Measurements from ENCODE around the gene SRA1.
"Not testable (repeated sequence)": the region's sequence is repeated elsewhere in the genome, so short reads cannot be mapped to it uniquely, and the experiment has no call there.

DNA sequence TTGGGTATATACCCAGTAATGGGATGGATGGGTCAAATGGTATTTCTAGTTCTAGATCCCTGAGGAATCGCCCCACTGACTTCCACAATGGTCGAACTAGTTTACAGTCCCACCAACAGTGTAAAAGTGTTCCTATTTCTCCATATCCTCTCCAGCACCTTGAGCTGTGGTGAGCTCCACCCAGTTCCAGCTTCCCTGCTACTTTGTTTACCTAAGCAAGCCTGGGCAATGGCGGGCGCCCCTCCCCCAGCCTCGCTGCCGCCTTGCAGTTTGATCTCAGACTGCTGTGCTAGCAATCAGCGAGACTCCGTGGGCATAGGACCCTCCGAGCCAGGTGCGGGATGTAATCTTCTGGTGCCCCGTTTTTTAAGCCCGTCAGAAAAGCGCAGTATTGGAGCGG is 35.8 kb upstream of the SRA1 start:
- not testable (repeated sequence) for TF ChIP-seq ZNF423 (CRISPR knock-in tag; IDR thresholded peaks at IDR 0.05); ZNF671 (CRISPR knock-in tag; IDR thresholded peaks at IDR 0.05); GABPB1 (CRISPR knock-in tag; IDR thresholded peaks at IDR 0.05); OVOL2 (CRISPR knock-in tag; IDR thresholded peaks at IDR 0.05; ENCODE audit: borderline replicate concordance); TEAD4 (CRISPR knock-in tag; IDR thresholded peaks at IDR 0.05); CREM (CRISPR knock-in tag; IDR thresholded peaks at IDR 0.05)
- TF ChIP-seq, protein P1, sequence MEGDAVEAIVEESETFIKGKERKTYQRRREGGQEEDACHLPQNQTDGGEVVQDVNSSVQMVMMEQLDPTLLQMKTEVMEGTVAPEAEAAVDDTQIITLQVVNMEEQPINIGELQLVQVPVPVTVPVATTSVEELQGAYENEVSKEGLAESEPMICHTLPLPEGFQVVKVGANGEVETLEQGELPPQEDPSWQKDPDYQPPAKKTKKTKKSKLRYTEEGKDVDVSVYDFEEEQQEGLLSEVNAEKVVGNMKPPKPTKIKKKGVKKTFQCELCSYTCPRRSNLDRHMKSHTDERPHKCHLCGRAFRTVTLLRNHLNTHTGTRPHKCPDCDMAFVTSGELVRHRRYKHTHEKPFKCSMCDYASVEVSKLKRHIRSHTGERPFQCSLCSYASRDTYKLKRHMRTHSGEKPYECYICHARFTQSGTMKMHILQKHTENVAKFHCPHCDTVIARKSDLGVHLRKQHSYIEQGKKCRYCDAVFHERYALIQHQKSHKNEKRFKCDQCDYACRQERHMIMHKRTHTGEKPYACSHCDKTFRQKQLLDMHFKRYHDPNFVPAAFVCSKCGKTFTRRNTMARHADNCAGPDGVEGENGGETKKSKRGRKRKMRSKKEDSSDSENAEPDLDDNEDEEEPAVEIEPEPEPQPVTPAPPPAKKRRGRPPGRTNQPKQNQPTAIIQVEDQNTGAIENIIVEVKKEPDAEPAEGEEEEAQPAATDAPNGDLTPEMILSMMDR (IDR thresholded peaks at IDR 0.05): not testable (repeated sequence)
- TF ChIP-seq, protein P2, sequence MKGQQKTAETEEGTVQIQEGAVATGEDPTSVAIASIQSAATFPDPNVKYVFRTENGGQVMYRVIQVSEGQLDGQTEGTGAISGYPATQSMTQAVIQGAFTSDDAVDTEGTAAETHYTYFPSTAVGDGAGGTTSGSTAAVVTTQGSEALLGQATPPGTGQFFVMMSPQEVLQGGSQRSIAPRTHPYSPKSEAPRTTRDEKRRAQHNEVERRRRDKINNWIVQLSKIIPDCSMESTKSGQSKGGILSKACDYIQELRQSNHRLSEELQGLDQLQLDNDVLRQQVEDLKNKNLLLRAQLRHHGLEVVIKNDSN (CRISPR knock-in tag; IDR thresholded peaks at IDR 0.05): not testable (repeated sequence)
- TF ChIP-seq, protein P3, sequence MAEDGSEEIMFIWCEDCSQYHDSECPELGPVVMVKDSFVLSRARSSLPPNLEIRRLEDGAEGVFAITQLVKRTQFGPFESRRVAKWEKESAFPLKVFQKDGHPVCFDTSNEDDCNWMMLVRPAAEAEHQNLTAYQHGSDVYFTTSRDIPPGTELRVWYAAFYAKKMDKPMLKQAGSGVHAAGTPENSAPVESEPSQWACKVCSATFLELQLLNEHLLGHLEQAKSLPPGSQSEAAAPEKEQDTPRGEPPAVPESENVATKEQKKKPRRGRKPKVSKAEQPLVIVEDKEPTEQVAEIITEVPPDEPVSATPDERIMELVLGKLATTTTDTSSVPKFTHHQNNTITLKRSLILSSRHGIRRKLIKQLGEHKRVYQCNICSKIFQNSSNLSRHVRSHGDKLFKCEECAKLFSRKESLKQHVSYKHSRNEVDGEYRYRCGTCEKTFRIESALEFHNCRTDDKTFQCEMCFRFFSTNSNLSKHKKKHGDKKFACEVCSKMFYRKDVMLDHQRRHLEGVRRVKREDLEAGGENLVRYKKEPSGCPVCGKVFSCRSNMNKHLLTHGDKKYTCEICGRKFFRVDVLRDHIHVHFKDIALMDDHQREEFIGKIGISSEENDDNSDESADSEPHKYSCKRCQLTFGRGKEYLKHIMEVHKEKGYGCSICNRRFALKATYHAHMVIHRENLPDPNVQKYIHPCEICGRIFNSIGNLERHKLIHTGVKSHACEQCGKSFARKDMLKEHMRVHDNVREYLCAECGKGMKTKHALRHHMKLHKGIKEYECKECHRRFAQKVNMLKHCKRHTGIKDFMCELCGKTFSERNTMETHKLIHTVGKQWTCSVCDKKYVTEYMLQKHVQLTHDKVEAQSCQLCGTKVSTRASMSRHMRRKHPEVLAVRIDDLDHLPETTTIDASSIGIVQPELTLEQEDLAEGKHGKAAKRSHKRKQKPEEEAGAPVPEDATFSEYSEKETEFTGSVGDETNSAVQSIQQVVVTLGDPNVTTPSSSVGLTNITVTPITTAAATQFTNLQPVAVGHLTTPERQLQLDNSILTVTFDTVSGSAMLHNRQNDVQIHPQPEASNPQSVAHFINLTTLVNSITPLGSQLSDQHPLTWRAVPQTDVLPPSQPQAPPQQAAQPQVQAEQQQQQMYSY (CRISPR knock-in tag; IDR thresholded peaks at IDR 0.05): not testable (repeated sequence)
- TF ChIP-seq, protein P4, sequence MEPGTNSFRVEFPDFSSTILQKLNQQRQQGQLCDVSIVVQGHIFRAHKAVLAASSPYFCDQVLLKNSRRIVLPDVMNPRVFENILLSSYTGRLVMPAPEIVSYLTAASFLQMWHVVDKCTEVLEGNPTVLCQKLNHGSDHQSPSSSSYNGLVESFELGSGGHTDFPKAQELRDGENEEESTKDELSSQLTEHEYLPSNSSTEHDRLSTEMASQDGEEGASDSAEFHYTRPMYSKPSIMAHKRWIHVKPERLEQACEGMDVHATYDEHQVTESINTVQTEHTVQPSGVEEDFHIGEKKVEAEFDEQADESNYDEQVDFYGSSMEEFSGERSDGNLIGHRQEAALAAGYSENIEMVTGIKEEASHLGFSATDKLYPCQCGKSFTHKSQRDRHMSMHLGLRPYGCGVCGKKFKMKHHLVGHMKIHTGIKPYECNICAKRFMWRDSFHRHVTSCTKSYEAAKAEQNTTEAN (CRISPR knock-in tag; IDR thresholded peaks at IDR 0.05): not testable (repeated sequence)
- TF ChIP-seq, protein P5, sequence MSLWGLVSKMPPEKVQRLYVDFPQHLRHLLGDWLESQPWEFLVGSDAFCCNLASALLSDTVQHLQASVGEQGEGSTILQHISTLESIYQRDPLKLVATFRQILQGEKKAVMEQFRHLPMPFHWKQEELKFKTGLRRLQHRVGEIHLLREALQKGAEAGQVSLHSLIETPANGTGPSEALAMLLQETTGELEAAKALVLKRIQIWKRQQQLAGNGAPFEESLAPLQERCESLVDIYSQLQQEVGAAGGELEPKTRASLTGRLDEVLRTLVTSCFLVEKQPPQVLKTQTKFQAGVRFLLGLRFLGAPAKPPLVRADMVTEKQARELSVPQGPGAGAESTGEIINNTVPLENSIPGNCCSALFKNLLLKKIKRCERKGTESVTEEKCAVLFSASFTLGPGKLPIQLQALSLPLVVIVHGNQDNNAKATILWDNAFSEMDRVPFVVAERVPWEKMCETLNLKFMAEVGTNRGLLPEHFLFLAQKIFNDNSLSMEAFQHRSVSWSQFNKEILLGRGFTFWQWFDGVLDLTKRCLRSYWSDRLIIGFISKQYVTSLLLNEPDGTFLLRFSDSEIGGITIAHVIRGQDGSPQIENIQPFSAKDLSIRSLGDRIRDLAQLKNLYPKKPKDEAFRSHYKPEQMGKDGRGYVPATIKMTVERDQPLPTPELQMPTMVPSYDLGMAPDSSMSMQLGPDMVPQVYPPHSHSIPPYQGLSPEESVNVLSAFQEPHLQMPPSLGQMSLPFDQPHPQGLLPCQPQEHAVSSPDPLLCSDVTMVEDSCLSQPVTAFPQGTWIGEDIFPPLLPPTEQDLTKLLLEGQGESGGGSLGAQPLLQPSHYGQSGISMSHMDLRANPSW (CRISPR knock-in tag; conservative IDR thresholded peaks at IDR 0.05; ENCODE audit: low read depth): not testable (repeated sequence)
- TF ChIP-seq, protein P6, sequence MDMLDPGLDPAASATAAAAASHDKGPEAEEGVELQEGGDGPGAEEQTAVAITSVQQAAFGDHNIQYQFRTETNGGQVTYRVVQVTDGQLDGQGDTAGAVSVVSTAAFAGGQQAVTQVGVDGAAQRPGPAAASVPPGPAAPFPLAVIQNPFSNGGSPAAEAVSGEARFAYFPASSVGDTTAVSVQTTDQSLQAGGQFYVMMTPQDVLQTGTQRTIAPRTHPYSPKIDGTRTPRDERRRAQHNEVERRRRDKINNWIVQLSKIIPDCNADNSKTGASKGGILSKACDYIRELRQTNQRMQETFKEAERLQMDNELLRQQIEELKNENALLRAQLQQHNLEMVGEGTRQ (CRISPR knock-in tag; IDR thresholded peaks at IDR 0.05): not testable (repeated sequence)
